ENCODE data around the gene HKDC1. TPM values are rescaled to one million over a fixed set of nuclear protein-coding genes. Genes with fewer than 3 reads are reported as not detected.

HKDC1 gene
- polyA plus RNA-seq, 1 donor: 91.5 TPM

DNA sequence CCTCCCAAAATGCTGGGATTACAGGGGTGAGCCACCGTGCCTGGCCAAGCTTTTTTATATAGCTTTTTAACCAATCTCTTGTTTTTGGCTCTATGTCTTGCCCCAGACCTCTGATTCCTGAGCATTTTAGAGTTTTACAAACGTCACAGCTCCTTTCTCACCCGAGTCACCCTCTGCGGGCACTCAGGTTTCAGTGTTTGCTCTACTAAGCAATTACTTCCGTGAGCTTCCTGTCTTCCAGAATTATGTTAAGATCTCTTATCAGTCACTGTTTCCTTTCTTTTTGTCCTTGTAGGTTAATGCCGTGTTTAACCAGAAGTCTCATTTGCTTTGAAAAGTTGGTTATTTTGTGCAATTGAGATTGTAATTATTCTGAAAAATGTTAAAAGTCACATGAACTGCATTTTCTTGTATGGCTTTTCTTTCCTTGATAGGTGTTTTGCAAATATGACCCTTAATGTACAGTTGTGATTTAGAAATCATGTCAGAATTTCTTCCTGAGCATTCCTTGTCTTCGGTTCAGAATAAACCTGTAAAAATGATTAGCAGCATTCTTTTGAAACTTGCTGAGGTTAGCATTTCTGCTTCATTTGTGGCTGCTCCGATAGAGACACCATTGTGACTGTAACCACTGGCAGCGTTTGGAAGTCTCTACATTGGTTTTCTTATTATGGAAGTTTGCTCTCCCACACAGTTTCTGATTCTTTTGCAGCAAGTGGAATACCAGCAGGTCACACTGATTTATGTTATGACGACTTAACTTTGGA, 4.5 kb upstream of the HKDC1 start:
- Histone ChIP-seq H3K27ac (ENCODE audit: low read length) (peak overlapping the region; percentile 79), H3K4me3 (ENCODE audit: low read length) (no peak overlapping the region), H3K36me3 (ENCODE audit: control insufficient read depth, insufficient read depth, low read length) (no peaks in the 10 kb centered on the region), H3K9me3 (ENCODE audit: control insufficient read depth, low read depth, low read length) (no peaks in the 10 kb centered on the region), H3K4me1 (ENCODE audit: control insufficient read depth, insufficient read depth, low read length) (peaks cover 44% of the 10 kb centered on the region), H3K27me3 (ENCODE audit: control insufficient read depth, insufficient read depth, low read length) (no peaks in the 10 kb centered on the region)
- 31% methylated on average over 4 of the region's 10 CpGs for WGBS (ENCODE audit: insufficient coverage, low lambda C conversion rate)
- DNase-seq: peak in 1 of 2 donors; percentile 52

GRCh38 chr10:69216577-69217118, 3.5 kb upstream of the HKDC1 start:
- H3K27me3 ChIP-seq (ENCODE audit: control insufficient read depth, insufficient read depth, low read length): no peaks in the 10 kb centered on the region
- DNase-seq: peak in 1 of 2 donors; percentile 19
- 100% methylated on average over 1 of the region's 11 CpGs for WGBS (ENCODE audit: insufficient coverage, low lambda C conversion rate)
- no peaks in the 10 kb centered on the region for H3K36me3 ChIP-seq (ENCODE audit: control insufficient read depth, insufficient read depth, low read length)
- no peaks in the 10 kb centered on the region for H3K9me3 ChIP-seq (ENCODE audit: control insufficient read depth, low read depth, low read length)
- no peak overlapping the region for H3K4me3 ChIP-seq (ENCODE audit: low read length)
- H3K27ac ChIP-seq (ENCODE audit: low read length): peak overlapping the region; percentile 79
- peaks cover 42% of the 10 kb centered on the region for H3K4me1 ChIP-seq (ENCODE audit: control insufficient read depth, insufficient read depth, low read length)

DNA sequence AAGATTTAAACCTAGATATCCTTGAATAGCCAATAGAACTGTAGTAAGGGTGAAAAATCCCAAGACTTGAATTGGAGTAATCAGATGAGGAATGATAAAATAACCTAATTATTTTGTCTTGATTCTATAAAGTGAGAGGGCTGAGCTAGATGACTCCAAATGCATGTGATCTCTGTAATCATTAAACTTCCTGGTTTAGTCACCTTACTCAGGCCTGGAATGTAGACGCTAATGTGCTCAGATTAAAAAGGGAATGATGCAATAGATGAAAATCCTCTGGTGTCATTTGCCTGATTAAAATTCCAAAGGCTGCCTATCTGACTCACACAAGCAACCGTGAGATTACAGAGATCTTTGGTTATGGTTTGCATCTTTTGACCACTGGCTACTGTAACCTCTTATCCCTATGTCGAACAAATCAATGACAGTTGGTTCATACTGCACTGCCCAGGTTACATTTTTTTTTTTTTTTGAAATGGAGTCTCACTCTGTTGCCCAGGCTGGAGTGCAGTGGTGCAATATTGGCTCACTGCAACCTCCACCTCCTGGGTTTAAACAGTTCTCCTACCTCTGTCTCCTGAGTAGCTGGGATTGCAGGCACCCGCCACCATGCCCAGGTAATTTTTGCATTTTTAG, 2.9 kb upstream of the HKDC1 start:
- peaks cover 42% of the 10 kb centered on the region for H3K4me1 ChIP-seq (ENCODE audit: control insufficient read depth, insufficient read depth, low read length)
- peak; percentile 70 to 90 for DNase-seq
- no peaks in the 10 kb centered on the region for H3K9me3 ChIP-seq (ENCODE audit: control insufficient read depth, low read depth, low read length)
- H3K4me3 ChIP-seq (ENCODE audit: low read length): no peak overlapping the region
- no peaks in the 10 kb centered on the region for H3K27me3 ChIP-seq (ENCODE audit: control insufficient read depth, insufficient read depth, low read length)
- 60% methylated on average over 1 of the region's 4 CpGs for WGBS (ENCODE audit: insufficient coverage, low lambda C conversion rate)
- peak overlapping the region; percentile 79 for H3K27ac ChIP-seq (ENCODE audit: low read length)
- no peaks in the 10 kb centered on the region for H3K36me3 ChIP-seq (ENCODE audit: control insufficient read depth, insufficient read depth, low read length)

DNA sequence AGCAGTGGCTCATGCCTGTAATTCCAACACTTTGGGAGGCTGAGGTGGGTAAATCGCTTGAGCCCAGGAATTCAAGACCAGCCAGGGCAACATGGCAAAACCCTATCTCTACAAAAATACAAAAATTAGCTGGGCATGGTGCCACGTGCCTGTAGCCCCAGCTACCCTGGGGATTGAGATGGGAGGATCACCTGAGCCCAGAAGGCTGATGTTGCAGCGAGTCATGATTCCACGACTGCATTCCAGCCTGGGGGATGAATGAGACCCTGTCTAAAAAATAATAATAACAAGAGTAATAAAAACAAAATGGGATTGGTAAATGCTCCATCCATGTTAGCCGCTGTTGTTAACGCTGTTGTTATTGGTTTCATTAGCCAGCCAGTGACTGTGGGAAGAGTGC, 1.3 kb upstream of the HKDC1 start:
- H3K27ac ChIP-seq (ENCODE audit: low read length): no peak overlapping the region
- no peaks in the 10 kb centered on the region for H3K9me3 ChIP-seq (ENCODE audit: control insufficient read depth, low read depth, low read length)
- H3K36me3 ChIP-seq (ENCODE audit: control insufficient read depth, insufficient read depth, low read length): no peaks in the 10 kb centered on the region
- no peaks in the 10 kb centered on the region for H3K27me3 ChIP-seq (ENCODE audit: control insufficient read depth, insufficient read depth, low read length)
- H3K4me3 ChIP-seq (ENCODE audit: low read length): no peak overlapping the region
- peaks cover 51% of the 10 kb centered on the region for H3K4me1 ChIP-seq (ENCODE audit: control insufficient read depth, insufficient read depth, low read length)
- no peak for DNase-seq
- 100% methylated on average over 1 of the region's 6 CpGs for WGBS (ENCODE audit: insufficient coverage, low lambda C conversion rate)

DNA sequence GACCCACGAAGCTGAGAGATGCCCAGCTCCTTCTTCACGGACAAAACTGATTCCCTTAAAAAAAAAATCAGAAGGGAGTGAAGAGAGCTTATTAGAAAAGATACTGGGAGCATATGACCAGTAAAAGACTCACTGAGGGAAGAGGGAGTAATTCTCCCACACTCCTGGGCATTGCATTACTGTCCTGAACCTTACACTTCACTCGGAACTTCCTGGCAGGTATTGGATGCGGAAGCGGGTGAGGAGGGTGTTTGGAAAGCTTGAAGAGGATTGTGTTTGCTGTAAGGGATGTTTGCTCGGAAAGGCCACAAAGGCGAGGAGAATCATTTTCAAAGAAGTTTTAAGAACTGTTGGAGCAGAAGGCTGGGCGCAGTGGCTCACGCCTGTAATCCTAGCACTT, 375 bp downstream of the HKDC1 start:
- no peaks in the 10 kb centered on the region for H3K27me3 ChIP-seq (ENCODE audit: control insufficient read depth, insufficient read depth, low read length)
- H3K4me1 ChIP-seq (ENCODE audit: control insufficient read depth, insufficient read depth, low read length): peaks cover 56% of the 10 kb centered on the region
- DNase-seq: peak in 1 of 2 donors; percentile 69
- H3K36me3 ChIP-seq (ENCODE audit: control insufficient read depth, insufficient read depth, low read length): no peaks in the 10 kb centered on the region
- no peaks in the 10 kb centered on the region for H3K9me3 ChIP-seq (ENCODE audit: control insufficient read depth, low read depth, low read length)
- peak overlapping the region; percentile 99 for H3K27ac ChIP-seq (ENCODE audit: low read length)
- WGBS (ENCODE audit: insufficient coverage, low lambda C conversion rate): no CpG with 5 or more reads among the region's 9 CpGs
- peak overlapping the region; percentile 88 for H3K4me3 ChIP-seq (ENCODE audit: low read length)

GRCh38 chr10:69222157-69223027, 2.3 kb downstream of the HKDC1 start:
- H3K4me3 ChIP-seq (ENCODE audit: low read length): peak overlapping the region; percentile 88
- no peaks in the 10 kb centered on the region for H3K27me3 ChIP-seq (ENCODE audit: control insufficient read depth, insufficient read depth, low read length)
- WGBS (ENCODE audit: insufficient coverage, low lambda C conversion rate): 20% methylated on average over 1 of the region's 11 CpGs
- H3K9me3 ChIP-seq (ENCODE audit: control insufficient read depth, low read depth, low read length): no peaks in the 10 kb centered on the region
- peaks cover 58% of the 10 kb centered on the region for H3K4me1 ChIP-seq (ENCODE audit: control insufficient read depth, insufficient read depth, low read length)
- peaks cover 8% of the 10 kb centered on the region for H3K36me3 ChIP-seq (ENCODE audit: control insufficient read depth, insufficient read depth, low read length)
- DNase-seq: peak; percentile 92 to 98
- peak overlapping the region; percentile 99 for H3K27ac ChIP-seq (ENCODE audit: low read length)

- no peaks in the 10 kb centered on the region for H3K27me3 ChIP-seq (ENCODE audit: control insufficient read depth, insufficient read depth, low read length)
- WGBS (ENCODE audit: insufficient coverage, low lambda C conversion rate): 50% methylated on average over 1 of the region's 1 CpG
- H3K4me1 ChIP-seq (ENCODE audit: control insufficient read depth, insufficient read depth, low read length): peaks cover 57% of the 10 kb centered on the region
- no peak for DNase-seq
- H3K36me3 ChIP-seq (ENCODE audit: control insufficient read depth, insufficient read depth, low read length): peaks cover 14% of the 10 kb centered on the region
- H3K4me3 ChIP-seq (ENCODE audit: low read length): peak overlapping the region; percentile 88
- H3K9me3 ChIP-seq (ENCODE audit: control insufficient read depth, low read depth, low read length): no peaks in the 10 kb centered on the region
- peak overlapping the region; percentile 99 for H3K27ac ChIP-seq (ENCODE audit: low read length)
These were observed 2.9 kb downstream of the HKDC1 start for GRCh38 chr10:69223028-69223342.

DNA sequence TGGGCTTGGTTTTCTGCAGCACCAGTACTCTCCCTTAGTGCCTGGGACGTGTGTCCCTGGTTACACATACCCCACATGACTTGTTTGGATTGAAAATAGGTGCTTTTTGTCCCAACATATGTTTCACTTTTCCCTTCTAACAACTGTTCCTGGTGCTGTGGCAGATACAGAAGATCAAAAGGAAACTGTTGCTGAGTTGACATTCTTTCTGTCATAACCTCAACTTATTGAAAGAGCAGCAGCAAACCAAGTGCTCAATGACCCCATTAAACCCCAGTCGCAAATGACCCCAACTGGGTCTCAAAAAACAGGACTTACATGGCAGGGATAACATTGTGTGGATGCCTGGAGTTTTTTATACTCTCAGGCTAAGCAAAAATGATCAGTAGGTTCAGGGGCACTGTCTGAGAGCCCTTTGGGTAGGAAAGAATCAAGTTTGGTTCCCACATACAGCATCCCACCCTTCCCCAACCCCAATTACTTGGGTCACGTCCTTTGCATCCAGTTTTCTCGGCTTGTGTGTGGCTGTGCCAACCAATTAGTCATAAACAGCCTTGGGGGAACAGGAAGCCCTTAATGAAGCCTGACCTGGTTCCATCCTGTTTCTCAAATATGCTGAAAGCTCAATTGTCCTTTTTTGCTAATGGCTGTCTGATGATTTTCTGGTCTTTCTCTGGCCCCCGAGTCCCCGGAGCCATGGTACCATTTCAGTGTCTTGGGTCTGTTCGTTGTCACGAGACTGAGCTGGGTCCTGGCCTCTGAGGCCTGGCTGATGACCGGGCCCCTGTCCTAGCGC, 4.9 kb downstream of the HKDC1 start:
- 100% methylated on average over 2 of the region's 10 CpGs for WGBS (ENCODE audit: insufficient coverage, low lambda C conversion rate)
- H3K4me1 ChIP-seq (ENCODE audit: control insufficient read depth, insufficient read depth, low read length): peaks cover 66% of the 10 kb centered on the region
- peaks cover 23% of the 10 kb centered on the region for H3K36me3 ChIP-seq (ENCODE audit: control insufficient read depth, insufficient read depth, low read length)
- no peaks in the 10 kb centered on the region for H3K27me3 ChIP-seq (ENCODE audit: control insufficient read depth, insufficient read depth, low read length)
- H3K27ac ChIP-seq (ENCODE audit: low read length): peak overlapping the region; percentile 99
- no peaks in the 10 kb centered on the region for H3K9me3 ChIP-seq (ENCODE audit: control insufficient read depth, low read depth, low read length)
- DNase-seq: no peak
- no peak overlapping the region for H3K4me3 ChIP-seq (ENCODE audit: low read length)

DNA sequence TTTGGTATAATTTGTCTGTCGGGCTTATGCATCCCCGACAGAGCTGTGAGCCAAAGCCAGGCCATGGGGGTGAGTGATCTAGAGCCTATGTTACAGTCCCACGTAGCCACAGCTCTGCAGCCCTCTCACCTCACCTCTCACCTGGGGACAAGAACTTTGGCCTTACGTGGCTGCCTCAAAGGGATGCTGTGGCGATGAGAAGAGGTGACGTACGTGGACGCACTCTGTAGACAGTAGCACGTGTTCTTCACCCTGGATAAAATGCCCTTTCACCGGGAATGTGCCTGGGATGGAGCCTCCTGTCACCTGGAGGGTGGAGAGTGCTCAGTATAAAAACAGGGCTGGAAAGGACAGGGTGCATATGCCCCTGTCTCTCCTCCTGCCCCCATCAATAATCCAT, 5.5 kb downstream of the HKDC1 start:
- H3K27ac ChIP-seq (ENCODE audit: low read length): peak overlapping the region; percentile 99
- H3K4me1 ChIP-seq (ENCODE audit: control insufficient read depth, insufficient read depth, low read length): peaks cover 72% of the 10 kb centered on the region
- no peaks in the 10 kb centered on the region for H3K9me3 ChIP-seq (ENCODE audit: control insufficient read depth, low read depth, low read length)
- no CpG with 5 or more reads among the region's 10 CpGs for WGBS (ENCODE audit: insufficient coverage, low lambda C conversion rate)
- H3K4me3 ChIP-seq (ENCODE audit: low read length): no peak overlapping the region
- no peaks in the 10 kb centered on the region for H3K27me3 ChIP-seq (ENCODE audit: control insufficient read depth, insufficient read depth, low read length)
- DNase-seq: peak in 1 of 2 donors; percentile 33
- peaks cover 29% of the 10 kb centered on the region for H3K36me3 ChIP-seq (ENCODE audit: control insufficient read depth, insufficient read depth, low read length)
